Mesenchymal stem cell (in vitro differentiated cells and primary cell): Measurements from ENCODE around the gene KCNH3.
A peak's percentile ranks its signal among the peaks of the same experiment; 100 is the strongest.

ENCODE experiments used
- DNase-seq: peaks from one replicate; pipeline ENCODE4 v3.0.0-alpha.2; 2013
- H2AFZ ChIP-seq: one replicate; pipeline ENCODE4 v1.6.1; 2013; ENCODE audit warnings: low read depth, mild to moderate bottlenecking, control low read depth, inconsistent platforms, low read length, moderate library complexity
- H2AK5ac ChIP-seq: 2 replicates; pipeline ENCODE4 v1.6.1; 2013; ENCODE audit warnings: low read length, moderate library complexity, mild to moderate bottlenecking, inconsistent platforms; ENCODE audit not compliant: severe bottlenecking
- H2BK120ac ChIP-seq: one replicate; pipeline ENCODE4 v1.6.1; 2013; ENCODE audit warnings: low read depth, mild to moderate bottlenecking, inconsistent platforms, low read length, moderate library complexity
- H2BK12ac ChIP-seq, 2 experiments: one replicate each; pipeline ENCODE4 v1.6.1; 2013; ENCODE audit warnings: inconsistent platforms in 2 of 2, low read length in 2 of 2, mild to moderate bottlenecking in 2 of 2, moderate library complexity in 2 of 2, control low read depth in 1 of 2
- H2BK15ac ChIP-seq: one replicate; pipeline ENCODE4 v1.6.1; 2013; ENCODE audit warnings: mild to moderate bottlenecking, low read depth, inconsistent platforms; ENCODE audit not compliant: poor library complexity, severe bottlenecking
- H2BK5ac ChIP-seq: 2 replicates; pipeline ENCODE4 v1.6.1; 2013; ENCODE audit warnings: low read depth, mild to moderate bottlenecking, low read length, control low read depth, inconsistent platforms; ENCODE audit not compliant: poor library complexity, severe bottlenecking
- H3K14ac ChIP-seq, 2 experiments: one replicate each; pipeline ENCODE4 v1.6.1; 2013; ENCODE audit warnings: inconsistent platforms in 2 of 2, low read length in 2 of 2, control low read depth in 1 of 2, mild to moderate bottlenecking in 1 of 2, moderate library complexity in 1 of 2
- H3K18ac ChIP-seq, 2 experiments: one replicate each; pipeline ENCODE4 v1.6.1; 2013; ENCODE audit warnings: inconsistent platforms in 2 of 2, low read length in 2 of 2, control low read depth in 1 of 2, low read depth in 1 of 2, mild to moderate bottlenecking in 1 of 2
- H3K23ac ChIP-seq, 2 experiments: one replicate each; pipeline ENCODE4 v1.6.1; 2013; ENCODE audit warnings: inconsistent platforms in 2 of 2, low read length in 2 of 2, mild to moderate bottlenecking in 2 of 2, moderate library complexity in 2 of 2, control low read depth in 1 of 2
- H3K27ac ChIP-seq: 2 replicates; pipeline ENCODE4 v1.5.1; 2013; ENCODE audit warnings: mild to moderate bottlenecking, moderate library complexity, low read length, control low read depth, inconsistent platforms; ENCODE audit not compliant: poor library complexity, severe bottlenecking
- H3K27me3 ChIP-seq, 2 experiments: 2 replicates each; pipeline versions ENCODE4 v1.6.1 to v1.7.0; 2013; ENCODE audit warnings: low read length in 2 of 2, mild to moderate bottlenecking in 2 of 2, moderate library complexity in 2 of 2, control low read depth in 1 of 2, inconsistent platforms in 1 of 2; ENCODE audit not compliant: control insufficient read depth in 1 of 2, insufficient read depth in 1 of 2
- H3K36me3 ChIP-seq, 2 experiments: 2 replicates each; pipeline versions ENCODE4 v1.6.1 to v1.7.0; 2013; ENCODE audit warnings: low read length in 2 of 2, control low read depth in 1 of 2, inconsistent platforms in 1 of 2, low read depth in 1 of 2, mild to moderate bottlenecking in 1 of 2; ENCODE audit not compliant: insufficient read depth in 2 of 2, control insufficient read depth in 1 of 2
- H3K4ac ChIP-seq, 2 experiments: one replicate each; pipeline ENCODE4 v1.6.1; 2013; ENCODE audit warnings: inconsistent platforms in 2 of 2, low read length in 2 of 2, mild to moderate bottlenecking in 2 of 2, moderate library complexity in 2 of 2, control low read depth in 1 of 2, low read depth in 1 of 2
- H3K4me1 ChIP-seq: 2 replicates; pipeline ENCODE4 v1.6.1; 2013; ENCODE audit warnings: low read depth, low read length, control low read depth; ENCODE audit not compliant: control insufficient read depth, insufficient read depth
- H3K4me2 ChIP-seq: 2 replicates; pipeline ENCODE4 v1.6.1; 2013; ENCODE audit warnings: low read length, mild to moderate bottlenecking, inconsistent platforms; ENCODE audit not compliant: poor library complexity, severe bottlenecking
- H3K4me3 ChIP-seq, 2 experiments: 2 replicates each; pipeline versions ENCODE4 v1.5.1 to v1.7.0; 2013; ENCODE audit warnings: low read length in 2 of 2, mild to moderate bottlenecking in 2 of 2, control low read depth in 1 of 2, low read depth in 1 of 2; ENCODE audit not compliant: insufficient read depth in 1 of 2
- H3K79me1 ChIP-seq: replicated peaks from 2 replicates; pipeline ENCODE4 v1.6.1; 2013; ENCODE audit warnings: mild to moderate bottlenecking, control low read depth, low read length, inconsistent platforms; ENCODE audit not compliant: poor library complexity, severe bottlenecking
- H3K9ac ChIP-seq: 2 replicates; pipeline ENCODE4 v1.7.0; 2013; ENCODE audit warnings: mild to moderate bottlenecking, low read length, moderate library complexity
- H3K9me3 ChIP-seq: 2 replicates; pipeline ENCODE4 v1.7.0; 2013; ENCODE audit warnings: mild to moderate bottlenecking, low read length; ENCODE audit not compliant: control insufficient read depth
- H4K8ac ChIP-seq: one replicate; pipeline ENCODE4 v1.6.1; 2013; ENCODE audit warnings: inconsistent platforms, mild to moderate bottlenecking, low read length, moderate library complexity
- H4K91ac ChIP-seq: one replicate; pipeline ENCODE4 v1.6.1; 2013; ENCODE audit warnings: mild to moderate bottlenecking, low read length, inconsistent platforms
- WGBS: methylation state at CpG from one replicate; pipeline ENCODE4 v1.1.7; 2013; ENCODE audit warnings: mixed read lengths; 5-methylcytosine and 5-hydroxymethylcytosine counted together

Gene KCNH3

DNA sequence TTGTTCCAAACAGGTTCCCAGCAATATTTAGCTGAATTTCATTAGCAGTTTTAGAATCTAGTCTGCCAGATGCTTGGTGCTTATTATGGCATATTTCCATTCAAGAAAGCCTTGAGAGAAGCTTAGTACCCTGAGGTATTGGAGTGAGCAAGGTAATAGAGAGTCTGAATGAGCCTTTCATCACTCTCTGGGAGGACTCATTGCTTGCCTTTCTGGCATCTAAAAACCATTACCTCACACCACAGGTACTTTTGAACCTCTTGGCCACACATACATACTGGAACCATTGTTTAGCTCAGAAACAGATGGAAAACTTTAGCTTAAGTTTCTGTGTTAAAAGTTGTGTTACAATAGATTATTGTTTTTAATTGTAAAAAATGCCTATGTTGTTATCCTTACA lies 27.4 kb upstream of the KCNH3 start:
- no peak overlapping the region for H4K91ac ChIP-seq
- no peak overlapping the region for H2BK12ac ChIP-seq
- H3K4ac ChIP-seq: no peak overlapping the region
- no peak overlapping the region for H2BK15ac ChIP-seq
- H3K23ac ChIP-seq: no peak overlapping the region
- no peak for DNase-seq
- no peaks in the 10 kb centered on the region for H3K9me3 ChIP-seq
- no peak overlapping the region for H3K4me3 ChIP-seq
- H2BK5ac ChIP-seq: no peak overlapping the region
- H2BK120ac ChIP-seq: no peak overlapping the region
- no peak overlapping the region for H4K8ac ChIP-seq
- peaks cover 5% of the 10 kb centered on the region for H3K79me1 ChIP-seq
- no peak overlapping the region for H3K27ac ChIP-seq
- H3K18ac ChIP-seq: no peak overlapping the region
- H3K14ac ChIP-seq: no peak overlapping the region
- H3K4me1 ChIP-seq: peaks cover 9% of the 10 kb centered on the region
- no peaks in the 10 kb centered on the region for H3K27me3 ChIP-seq
- H3K36me3 ChIP-seq: peaks cover 1 to 2% of the 10 kb centered on the region in 2 experiments
- no peak overlapping the region for H3K4me2 ChIP-seq
- H2AFZ ChIP-seq: no peak overlapping the region
- no peak overlapping the region for H3K9ac ChIP-seq
- H2AK5ac ChIP-seq: no peak overlapping the region

DNA sequence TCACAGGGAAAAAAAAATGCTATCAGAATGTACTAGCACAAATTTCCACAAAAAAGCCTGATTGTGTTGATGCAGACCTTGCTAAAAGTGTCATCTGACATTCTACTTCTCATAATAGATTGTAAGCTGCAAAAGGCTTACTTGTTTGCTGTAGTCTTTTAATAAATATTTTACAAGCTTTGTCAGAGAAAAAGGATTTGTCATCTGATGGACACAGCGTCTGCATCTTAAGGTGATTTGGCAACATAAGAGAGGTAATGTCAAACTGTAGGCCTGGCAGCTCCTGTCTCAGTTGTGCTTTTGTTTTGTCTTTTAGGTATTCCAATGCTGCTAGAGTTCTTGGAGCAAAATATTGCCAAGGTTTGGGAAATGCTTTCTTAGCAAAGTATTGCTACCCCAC lies 26.3 kb upstream of the KCNH3 start:
- Histone ChIP-seq H3K36me3 (peaks cover 0 to 6% of the 10 kb centered on the region in 2 experiments), H2BK15ac (no peak overlapping the region), H2BK12ac (no peak overlapping the region), H3K4me1 (peaks cover 8% of the 10 kb centered on the region), H3K4me3 (no peak overlapping the region), H4K91ac (no peak overlapping the region), H3K79me1 (peaks cover 5% of the 10 kb centered on the region), H2BK5ac (no peak overlapping the region), H3K4ac (no peak overlapping the region), H3K14ac (no peak overlapping the region), H3K23ac (no peak overlapping the region), H2BK120ac (no peak overlapping the region), H2AFZ (no peak overlapping the region), H3K9me3 (no peaks in the 10 kb centered on the region), H3K27me3 (no peaks in the 10 kb centered on the region), H3K9ac (no peak overlapping the region), H2AK5ac (no peak overlapping the region), H3K27ac (no peak overlapping the region), H3K18ac (no peak overlapping the region), H3K4me2 (no peak overlapping the region), H4K8ac (no peak overlapping the region)
- 91% methylated on average over 1 of the region's 1 CpG for WGBS
- no peak for DNase-seq

GRCh38 chr12:49515266-49515665 lies 23.6 kb upstream of the KCNH3 start:
- Histone ChIP-seq H2AFZ (no peak overlapping the region), H4K91ac (no peak overlapping the region), H2AK5ac (no peak overlapping the region), H2BK120ac (no peak overlapping the region), H3K9ac (peak overlapping the region; percentile 47), H3K79me1 (peaks cover 3% of the 10 kb centered on the region), H3K18ac (no peak overlapping the region), H3K27me3 (no peaks in the 10 kb centered on the region), H3K36me3 (peaks cover 5 to 9% of the 10 kb centered on the region in 2 experiments), H3K4me3 (no peak overlapping the region), H3K9me3 (no peaks in the 10 kb centered on the region), H3K14ac (no peak overlapping the region), H3K4me1 (peaks cover 7% of the 10 kb centered on the region), H3K4ac (no peak overlapping the region), H2BK15ac (no peak overlapping the region), H4K8ac (no peak overlapping the region), H3K23ac (no peak overlapping the region), H2BK5ac (no peak overlapping the region), H3K4me2 (peak overlapping the region; percentile 59), H2BK12ac (no peak overlapping the region), H3K27ac (peak overlapping the region; percentile 55)
- peak; percentile 78 for DNase-seq
- WGBS: 7% methylated on average over 3 of the region's 5 CpGs

- Histone ChIP-seq H3K27ac (no peak overlapping the region), H3K18ac (no peak overlapping the region), H4K8ac (no peak overlapping the region), H2BK12ac (no peak overlapping the region), H3K36me3 (peaks cover 8 to 36% of the 10 kb centered on the region in 2 experiments), H3K4me2 (no peak overlapping the region), H3K14ac (no peak overlapping the region), H2BK15ac (no peak overlapping the region), H2AFZ (no peak overlapping the region), H3K4ac (no peak overlapping the region), H3K27me3 (no peaks in the 10 kb centered on the region), H2BK5ac (no peak overlapping the region), H2BK120ac (no peak overlapping the region), H3K9ac (no peak overlapping the region), H4K91ac (no peak overlapping the region), H3K79me1 (peaks cover 2% of the 10 kb centered on the region), H3K4me1 (peaks cover 4% of the 10 kb centered on the region), H3K9me3 (no peaks in the 10 kb centered on the region), H3K4me3 (no peak overlapping the region), H3K23ac (no peak overlapping the region), H2AK5ac (no peak overlapping the region)
- 79% methylated on average over 2 of the region's 2 CpGs for WGBS
- peak; percentile 58 for DNase-seq
Observed at GRCh38 chr12:49518914-49519573, 19.8 kb upstream of the KCNH3 start.
